Activated CD4-positive, alpha-beta T cell treated with anti-CD3 and anti-CD28 coated beads, Interleukin-2, amount 50 U/mL, for 24 hours (primary cell): ENCODE measurements around the gene TOR2A.

Experiments used
- DNase-seq, 2 donors: peaks; one replicate each; pipeline ENCODE4 v3.0.0-alpha.2; 2020; ENCODE audit warnings: low read depth in 1 of 2, low spot score in 1 of 2

TOR2A gene

DNA sequence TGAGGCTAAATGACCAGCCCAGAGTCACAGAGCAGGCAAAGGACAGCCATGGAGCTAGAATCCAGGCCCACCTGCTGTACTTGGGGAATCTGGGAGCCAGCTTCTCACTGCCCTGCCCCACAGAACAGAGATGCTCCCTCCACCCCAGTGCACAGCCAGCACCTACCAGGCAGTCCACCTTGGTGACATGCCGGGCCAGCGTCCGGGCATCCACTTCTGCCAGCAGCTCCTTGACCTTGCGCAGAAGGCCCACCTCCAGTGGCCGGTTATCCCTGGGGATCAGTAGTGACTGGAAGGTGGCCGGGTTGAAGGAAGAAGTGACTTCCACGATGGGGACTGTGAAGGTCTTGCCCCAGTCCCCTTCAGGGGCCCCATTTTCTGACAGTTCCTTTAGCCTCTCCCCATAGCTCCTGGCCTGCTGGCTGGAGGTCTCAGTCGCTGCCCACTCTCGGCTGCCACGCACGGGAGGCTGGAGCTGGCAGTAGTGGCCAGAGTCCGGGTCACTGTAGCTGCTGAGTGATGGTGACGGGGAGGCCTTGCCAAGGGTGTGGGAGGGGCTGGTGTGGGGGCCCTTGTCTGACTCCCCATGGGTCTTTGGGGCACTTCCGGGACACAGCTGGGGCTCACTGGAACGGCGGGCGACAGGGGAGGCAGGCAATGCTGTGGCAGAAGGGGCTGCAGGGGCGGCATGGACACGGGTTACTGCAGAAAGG is 9.5 kb upstream of the TOR2A start:
- DNase-seq = no peak

DNA sequence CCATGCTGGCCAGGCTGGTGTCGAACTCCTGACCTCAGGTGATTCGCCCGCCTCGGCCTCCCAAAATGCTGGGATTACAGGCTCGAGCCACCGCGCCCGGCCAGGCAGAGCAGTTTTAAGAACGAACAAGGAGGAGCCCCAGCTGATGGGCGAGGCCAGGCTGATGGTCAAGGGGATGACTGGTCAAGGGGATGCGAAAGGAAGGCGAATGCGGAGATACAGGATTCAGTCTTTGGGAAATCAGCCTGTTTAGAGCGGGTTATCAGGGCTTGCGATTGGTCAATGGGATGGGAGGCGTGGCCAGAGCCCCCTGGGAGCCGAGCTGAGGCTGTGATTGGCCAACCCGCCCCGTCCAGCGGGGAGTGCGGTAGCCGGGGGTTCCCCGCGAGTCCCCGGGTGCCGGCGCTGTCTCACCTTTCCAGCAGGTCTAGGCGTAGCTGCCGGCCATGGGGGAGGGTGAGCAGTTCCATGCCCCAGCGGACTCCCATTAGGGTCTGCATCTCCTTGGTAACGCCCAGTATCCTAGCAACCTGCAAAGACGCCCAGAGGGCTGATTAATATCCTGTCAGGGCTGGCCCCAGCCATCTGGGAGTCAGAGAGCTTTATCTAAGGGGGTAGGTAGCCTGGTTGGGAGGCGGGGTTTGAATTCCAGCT is 7.5 kb upstream of the TOR2A start:
- no peak for DNase-seq

DNA sequence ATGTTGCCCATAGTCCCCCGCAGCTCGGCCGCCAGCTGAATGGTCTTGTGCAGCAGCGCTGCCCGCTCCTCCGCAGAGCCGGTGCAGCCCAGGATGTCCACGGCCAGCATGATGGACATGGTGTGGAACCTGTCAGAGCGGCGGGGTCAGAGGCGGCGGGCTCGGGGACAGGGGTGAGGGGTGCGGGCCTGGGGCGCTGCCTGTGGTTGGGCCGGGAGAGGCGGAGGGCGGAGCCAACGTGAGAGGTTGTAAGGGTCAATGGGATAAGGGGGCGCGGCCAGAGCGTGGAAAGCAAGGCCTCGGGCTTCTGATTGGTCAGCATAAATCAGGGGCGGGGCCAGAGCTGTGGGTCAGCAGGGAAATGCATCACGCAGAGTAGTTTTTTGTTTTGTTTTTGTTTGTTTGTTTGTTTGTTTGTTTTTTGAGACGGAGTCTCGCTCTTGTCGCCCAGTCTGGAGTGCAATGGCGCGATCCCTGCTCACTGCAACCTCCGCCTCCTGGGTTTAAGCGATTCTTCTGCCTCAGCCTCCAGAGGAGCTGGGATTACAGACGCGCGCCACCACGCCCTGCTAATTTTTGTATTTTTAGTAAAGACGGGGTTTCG is 6.8 kb upstream of the TOR2A start:
- no peak for DNase-seq

DNA sequence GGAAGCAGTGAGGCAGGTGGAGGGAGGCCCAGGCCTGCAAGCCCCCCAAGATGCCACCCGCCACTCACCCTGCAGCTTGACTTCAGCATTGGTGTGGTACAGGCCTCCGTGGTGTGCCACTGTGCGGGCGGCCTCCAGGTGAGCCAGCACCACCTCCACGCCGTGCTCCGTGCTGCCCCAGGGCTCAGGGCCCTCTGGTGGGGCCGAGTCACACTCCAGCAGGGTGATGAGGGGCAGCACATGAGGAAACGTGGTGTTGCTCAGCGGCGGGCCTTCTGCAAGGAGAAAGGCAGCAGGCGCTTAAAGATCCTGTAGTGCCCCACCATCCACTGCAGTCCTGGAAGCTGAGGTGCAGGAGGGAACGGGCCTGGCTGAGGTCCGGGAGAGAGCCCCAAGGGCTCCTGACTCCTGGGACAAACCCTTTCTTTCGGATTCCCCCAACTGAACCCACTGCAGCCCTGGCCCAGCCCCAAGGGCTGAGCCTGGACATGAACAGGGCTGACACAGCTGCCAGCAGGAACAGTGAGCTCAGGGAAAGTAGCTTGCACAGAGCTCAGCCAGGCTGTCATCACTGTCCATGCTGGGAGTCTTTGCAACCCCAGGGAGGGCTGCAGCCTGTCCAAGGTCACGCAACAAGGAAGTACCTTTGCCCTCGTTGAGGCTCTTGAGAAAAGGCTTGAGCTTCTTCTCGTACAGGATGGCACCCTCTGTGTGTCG is 4.7 kb upstream of the TOR2A start:
- DNase-seq = no peak

DNA sequence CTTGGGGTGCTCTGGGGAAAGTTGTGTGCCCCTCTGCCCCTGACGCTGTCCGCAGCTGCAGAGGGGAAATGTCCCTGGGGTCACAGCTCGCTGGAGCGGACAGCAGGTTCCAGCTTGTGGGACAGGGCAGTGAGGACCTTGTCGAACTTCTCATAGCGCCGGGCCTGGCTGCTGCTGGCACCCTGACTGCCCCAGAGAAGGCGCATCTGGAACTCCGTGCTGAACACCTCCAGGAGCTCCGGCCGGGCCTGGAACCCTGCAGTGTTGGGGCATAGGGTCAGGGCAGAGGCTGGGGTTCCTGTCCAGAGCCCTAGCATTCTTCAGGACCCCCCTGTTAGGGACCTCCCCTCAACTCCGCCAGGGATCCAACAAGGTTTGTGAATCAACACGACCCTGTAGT is 3.6 kb upstream of the TOR2A start:
- DNase-seq = no peak

DNA sequence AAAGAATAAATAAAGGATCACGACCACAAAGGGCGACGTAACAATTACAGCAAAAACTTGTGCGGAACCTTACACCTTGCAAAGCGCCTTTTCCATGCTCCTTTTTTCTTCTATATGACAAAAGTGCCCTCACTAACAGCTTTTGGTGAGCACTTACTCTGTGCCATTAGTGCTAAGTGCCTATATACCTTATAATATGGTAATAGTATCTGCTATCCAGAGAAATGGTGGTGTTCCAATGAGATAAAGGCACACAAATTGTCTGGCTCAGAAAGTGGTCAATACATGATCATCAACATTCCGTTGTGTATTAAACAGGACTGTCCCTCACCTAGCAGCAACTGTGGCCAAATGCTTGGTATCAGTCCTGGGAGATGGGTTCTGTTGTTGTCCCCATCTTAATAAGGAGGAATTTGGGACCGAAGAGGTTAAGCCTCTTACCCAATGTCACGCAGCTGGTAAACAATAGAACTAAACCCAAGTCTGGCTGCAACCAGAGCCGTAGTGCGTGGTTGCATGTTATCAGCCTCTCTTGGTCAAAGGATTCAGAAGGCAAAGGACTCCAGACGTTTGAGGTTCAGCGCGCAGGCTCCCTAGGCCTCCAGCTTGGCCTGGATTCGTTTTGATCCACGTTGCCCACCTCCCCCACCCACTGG is 564 bp upstream of the TOR2A start:
- DNase-seq = no peak

DNA sequence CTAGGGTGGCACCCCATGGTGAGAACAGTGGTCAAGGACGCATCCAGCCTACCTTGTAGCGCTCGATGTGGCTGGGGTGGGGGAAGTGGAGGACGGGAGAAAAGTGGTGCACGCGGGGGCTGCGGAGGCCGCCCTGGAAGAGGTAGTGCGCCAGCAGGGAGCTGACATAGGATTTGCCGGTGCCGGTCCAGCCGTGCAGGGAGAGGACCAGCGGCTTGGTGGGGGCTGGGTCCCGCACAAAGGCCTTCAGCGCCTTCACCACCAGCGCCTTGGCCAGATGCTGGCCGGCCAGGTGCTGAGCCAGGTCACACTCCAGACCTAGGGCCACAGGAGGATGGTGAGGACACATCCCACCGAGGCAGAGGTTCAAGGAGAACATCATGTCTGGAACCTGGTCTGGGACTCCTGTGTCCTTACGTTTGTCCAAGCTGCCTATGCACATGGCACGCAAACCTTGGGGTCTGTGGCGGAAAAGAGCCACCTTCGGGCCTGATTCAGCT is 797 bp downstream of the TOR2A start:
- DNase-seq = no peak

DNA sequence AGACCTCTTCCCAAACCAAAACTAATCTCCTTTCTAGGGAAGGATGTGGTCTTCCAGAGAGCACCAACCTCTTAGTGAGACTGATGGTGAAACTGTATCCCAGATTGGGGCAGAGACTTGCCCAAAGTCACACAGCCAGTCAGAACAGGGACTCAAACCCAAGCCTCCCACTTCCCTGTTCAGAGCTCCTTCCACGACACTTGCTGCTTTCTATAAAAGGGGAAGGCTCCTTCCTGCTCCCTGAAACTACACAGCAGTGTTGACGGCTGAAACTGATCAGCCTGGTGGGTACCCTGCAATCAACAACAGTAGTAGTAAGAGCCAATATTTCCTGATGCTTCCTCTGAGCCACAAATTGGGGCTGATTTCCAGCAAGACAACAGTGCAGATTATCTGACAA is 1.5 kb downstream of the TOR2A start:
- DNase-seq = no peak

DNA sequence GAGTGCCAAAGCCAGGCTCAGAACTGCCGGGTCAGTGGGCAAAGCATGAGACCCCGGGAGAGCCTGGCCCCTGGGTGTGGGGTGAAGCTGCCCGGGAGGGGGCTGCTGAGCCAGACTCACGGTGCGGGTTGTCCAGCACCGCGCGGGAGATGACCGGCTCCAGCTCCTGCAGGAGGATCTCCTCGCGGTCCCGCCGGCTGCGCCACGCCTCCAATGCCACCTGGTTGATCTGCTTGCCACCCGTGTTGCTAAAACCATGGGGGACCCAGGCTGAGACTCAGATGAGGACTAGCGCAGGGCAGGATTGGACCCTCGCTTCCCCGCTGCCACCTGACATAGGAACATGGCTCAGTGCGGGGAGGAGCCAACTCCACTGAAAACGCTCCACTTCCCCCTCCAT is 2.6 kb downstream of the TOR2A start:
- DNase-seq = no peak

DNA sequence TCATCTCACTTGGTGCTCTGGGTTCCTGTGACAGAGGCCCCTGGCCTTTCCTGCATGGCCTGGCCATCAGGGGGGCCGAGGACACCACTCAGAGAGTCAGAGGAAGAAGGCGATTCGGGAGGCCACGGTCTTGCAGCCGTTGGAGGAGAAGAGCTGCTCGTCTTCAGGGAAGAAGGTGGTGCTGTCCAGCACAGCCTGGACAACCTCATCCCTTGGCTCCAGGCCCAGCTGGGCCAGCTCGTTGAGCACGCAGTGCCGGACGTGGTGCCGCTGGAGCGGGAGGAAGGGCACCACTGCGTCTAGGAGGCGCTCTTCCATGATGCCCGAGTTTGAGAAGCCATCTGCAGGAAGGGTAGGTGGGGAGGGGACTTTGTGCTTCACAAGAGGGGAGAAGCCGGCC is 3.2 kb downstream of the TOR2A start:
- DNase-seq = no peak

DNA sequence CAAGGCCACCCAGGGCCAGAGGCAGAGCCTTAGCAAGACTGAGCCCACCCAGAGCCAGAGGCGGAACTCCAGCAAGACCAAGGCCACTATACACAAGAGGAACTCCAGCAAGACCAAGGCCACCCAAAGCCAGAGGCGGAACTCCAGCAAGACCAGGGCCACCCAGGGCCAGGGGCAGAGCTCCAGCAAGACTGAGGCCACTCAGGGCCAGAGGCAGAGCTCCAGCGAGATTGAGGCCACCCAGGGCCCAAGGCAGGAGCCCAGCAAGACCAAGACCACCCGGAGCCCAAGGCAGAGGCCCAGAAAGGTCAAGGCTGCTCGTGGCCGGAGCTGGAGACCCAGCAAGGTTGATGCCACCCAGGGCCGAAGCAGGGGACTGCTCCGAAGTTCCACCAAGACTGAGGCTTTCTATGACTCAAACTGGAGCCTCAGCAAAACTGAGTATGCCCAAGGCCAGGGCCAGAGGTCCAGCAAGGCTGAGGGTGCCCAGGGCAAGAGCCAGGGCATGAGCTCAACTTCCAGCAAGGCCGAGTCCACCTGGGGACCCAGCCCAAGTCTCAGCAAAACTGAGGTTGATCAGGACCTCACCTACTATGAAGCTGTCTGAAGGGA is 4.2 kb downstream of the TOR2A start:
- DNase-seq = no peak

DNA sequence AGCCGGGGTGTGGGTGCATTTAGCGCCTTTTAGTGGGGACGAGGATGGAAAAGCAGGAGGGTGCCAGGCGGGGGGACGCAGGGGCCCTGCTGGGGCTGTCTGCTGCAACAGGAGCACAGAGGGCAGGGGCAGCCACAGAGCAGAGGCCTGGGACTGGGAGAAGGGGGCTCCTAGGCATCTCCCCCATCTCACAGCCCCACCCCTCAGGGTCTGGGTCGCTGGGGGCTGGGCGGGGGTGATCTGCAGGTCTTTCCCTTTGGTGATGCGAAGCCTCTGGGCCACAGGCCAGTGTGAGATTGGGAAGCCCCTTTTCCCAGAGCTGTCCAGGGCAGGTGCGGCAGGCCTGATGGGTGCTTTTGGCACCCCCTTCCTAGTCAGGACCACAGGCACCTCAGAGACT is 4.8 kb downstream of the TOR2A start:
- DNase-seq = no peak

DNA sequence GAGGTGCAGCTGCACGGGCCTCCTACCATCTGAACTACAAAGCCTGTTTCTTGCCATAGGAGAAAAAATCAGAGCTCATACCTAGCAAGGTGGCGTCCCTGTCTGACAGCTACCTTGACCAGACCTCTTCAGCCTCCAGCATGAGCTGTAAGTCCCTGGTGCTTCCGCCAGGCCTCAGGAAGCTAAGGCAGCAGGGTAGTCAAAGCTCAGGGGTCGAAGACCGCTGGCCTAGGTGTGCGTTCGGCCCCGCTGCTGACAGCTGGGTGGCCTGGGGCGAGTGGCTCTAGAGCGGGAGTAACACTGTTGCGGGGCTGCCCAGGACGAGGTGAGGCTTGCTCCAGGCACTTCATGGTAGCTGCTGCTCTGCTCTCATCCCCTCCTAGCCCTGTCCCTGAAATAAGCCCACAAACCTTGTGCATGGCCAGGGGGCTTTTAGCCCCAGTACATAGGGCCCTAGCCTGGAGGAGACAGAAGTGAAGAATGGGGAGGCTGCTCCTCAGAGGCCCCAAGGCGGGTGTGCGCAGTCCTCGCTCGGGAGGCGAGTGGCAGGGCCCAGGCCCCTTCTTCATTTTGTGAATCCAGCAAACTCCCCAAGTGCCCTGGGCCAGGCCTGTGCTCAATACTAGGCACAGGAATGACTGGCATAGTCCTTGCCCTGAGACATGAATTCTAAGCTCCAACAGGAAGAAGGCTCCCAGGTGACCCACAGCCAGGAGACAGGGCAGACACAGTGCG is 5.4 kb downstream of the TOR2A start:
- no peak for DNase-seq

DNA sequence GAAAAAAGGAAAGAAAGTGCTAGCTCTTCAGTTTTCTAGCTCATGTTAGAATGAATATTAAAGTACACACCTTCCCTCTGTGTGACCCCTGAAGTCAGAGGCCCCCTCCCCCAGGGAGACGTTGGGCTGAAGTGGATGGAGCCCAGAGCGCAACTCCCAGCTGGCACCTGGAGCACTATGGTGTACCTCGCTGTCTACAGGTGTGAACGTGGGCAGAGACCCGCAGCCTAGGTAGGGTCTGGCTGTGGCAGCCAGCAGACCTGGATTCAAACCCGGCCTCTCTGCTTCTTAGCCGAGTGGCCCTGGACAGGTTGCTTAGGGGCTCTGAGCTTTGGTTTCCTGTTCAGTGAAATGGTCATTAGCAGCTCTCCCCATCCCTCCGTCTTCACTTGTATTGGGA is 6.3 kb downstream of the TOR2A start:
- no peak for DNase-seq

DNA sequence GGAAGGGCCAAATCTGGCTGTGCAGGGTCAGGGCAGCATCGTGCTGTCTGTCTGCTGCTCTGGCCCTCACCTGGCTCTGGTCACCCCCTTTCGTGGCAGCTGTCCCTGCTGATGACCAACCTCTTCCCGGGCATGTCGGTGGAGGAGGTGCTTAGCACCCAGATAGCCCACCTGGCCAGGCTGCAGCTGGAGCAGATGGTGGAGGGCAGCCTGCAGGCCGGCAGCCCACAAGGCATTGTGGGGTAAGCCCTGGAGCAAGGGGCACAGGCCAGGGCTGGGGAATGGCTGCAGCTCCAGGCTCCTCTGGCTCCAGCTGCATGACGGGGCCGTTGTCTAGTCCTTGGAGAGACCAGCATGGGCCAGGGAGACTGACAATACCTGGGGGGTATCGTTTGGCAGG is 8.2 kb downstream of the TOR2A start:
- DNase-seq = no peak

DNA sequence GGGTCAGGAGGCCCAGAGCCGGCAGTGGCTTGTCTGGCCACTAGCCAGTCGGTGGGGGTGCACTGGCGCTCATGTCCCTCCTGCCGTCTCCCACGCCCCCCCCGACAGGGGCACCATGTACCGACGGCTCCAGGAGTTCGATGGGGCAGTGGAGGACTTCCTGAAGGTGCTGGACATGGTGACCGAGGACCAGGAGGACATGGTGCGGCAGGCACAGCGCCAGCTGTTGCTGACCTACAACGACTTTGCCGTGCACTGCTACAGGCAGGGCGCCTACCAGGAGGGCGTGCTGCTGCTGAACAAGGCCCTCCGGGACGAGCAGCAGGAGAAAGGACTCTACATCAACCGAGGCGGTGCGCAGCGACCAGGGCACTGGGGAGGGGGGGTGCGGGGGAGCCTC is 11.1 kb downstream of the TOR2A start:
- no peak for DNase-seq

DNA sequence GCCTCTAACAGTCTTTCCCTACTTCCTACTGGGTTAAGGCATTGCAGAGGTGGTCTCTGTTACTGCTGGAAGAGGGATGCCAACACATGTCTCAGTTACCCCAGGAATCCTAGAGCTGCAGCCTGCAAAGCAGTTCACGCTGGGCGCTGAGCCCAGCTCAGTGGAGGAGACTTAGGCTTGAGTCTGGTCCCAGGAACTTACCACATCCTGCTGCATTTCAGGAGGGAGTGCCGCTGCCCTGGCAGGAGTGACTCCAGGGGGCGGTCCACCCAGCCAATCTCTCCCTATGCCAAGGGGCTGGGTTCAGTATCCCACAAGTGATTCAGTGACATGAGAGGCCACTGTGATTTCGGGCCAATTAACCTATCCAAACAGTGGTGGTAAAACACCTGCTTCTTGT is 11.7 kb downstream of the TOR2A start:
- no peak for DNase-seq

DNA sequence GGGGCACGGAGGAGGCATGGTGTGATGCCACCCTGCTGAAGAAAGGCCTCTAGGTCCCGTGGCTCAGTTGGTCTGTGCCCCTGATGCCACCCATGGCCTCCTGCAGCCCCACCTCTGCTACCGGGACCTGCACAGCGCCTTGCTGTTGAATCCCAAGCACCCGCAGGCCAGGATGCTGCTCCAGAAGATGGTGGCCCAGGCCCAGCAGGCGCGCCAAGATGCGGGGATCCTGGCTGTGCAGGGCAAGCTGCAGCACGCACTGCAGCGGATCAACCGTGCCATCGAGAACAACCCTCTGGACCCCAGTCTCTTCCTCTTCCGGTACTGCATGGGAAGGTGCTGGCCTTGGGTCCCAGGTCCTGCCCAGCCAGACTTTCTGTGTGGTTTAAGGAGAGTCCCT is 12.1 kb downstream of the TOR2A start:
- no peak for DNase-seq

DNA sequence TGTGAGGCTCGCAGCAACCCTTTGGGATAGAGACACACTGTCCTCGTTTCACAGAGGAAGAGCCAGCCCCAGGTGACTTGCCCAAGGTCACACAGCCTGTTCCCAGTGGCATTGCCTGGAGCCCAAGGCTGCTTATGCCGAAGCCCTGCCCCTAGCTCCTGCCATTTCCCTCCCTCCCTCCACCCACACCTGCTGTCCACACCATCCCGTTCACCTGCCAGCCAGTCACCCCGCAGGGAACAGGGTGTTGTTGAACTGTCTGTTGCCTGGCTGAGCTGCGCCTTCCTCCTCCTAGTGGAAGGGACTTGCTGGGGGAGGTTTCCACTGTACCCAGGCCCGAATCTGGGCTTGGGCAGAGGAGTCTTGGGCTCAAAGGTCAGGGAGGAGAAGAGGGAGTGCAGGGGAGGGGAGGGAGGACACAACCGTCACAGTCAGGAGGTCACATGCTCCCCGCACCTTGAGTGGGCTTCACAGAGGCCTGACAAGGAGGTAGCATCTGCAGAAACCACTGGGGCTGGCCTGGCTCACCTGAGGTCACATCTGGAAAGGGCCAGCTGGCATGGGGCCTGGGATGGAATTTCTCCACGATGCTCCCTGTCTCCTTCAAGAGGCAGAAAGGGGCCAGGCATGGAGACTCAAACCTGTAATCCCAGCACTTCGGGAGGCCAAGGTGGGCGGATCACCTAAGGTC is 12.9 kb downstream of the TOR2A start:
- no peak for DNase-seq

DNA sequence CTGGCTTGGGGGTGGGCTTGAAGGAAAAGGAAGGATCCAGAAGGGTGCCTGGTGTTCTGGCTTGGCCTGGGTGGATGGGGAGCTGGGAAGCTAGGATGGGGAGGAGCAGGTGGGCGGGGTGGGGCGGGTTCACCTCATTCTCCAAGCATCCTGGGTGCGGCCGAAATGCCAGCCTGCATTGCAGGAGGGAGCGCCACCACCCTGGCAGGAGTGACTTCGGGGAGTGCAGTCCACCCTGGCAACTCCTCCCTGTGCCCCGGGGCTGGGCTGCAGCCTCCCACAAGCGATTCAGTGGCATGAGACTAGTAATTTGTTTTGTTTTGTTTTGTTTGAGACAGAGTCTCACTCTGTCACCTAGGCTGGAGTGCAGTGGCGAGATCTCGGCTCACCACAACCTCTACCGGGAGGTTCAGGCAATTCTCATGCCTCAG is 13.7 kb downstream of the TOR2A start:
- no peak for DNase-seq
